Fibroblast of lung (primary cell): ENCODE data around the gene FGD4. TPM values are rescaled to one million over a fixed set of nuclear protein-coding genes. Genes with fewer than 3 reads are reported as not detected.

Experiments used
- DNase-seq, 2 donors: peaks; one replicate each; pipeline versions ENCODE4 v3.0.0 to v3.0.0-alpha.2; 2010; ENCODE audit warnings: low read depth in 2 of 2
- H2AFZ ChIP-seq: 2 replicates; pipeline ENCODE4 v1.5.1; 2012; ENCODE audit warnings: low read length, control low read depth, inconsistent platforms
- H3K27ac ChIP-seq: 2 replicates; pipeline ENCODE4 v1.5.1; 2011; ENCODE audit warnings: low read length, control low read depth; ENCODE audit not compliant: insufficient read depth
- H3K27me3 ChIP-seq: 2 replicates; pipeline ENCODE4 v1.5.1; 2011; ENCODE audit warnings: mild to moderate bottlenecking, low read length; ENCODE audit not compliant: control insufficient read depth, insufficient read depth
- H3K36me3 ChIP-seq: 2 replicates; pipeline ENCODE4 v1.5.1; 2011; ENCODE audit warnings: low read length; ENCODE audit not compliant: control insufficient read depth, insufficient read depth
- H3K4me1 ChIP-seq: 2 replicates; pipeline ENCODE4 v1.5.1; 2011; ENCODE audit warnings: low read length; ENCODE audit not compliant: control insufficient read depth, insufficient read depth; ENCODE audit errors: extremely low read depth
- H3K4me2 ChIP-seq: 2 replicates; pipeline ENCODE4 v1.5.1; 2011; ENCODE audit warnings: low read length, control low read depth; ENCODE audit not compliant: insufficient read depth; ENCODE audit errors: extremely low read depth
- H3K4me3 ChIP-seq, 4 experiments: fragments of 200-600 bp in 1 of 4; sonication (generic) in 1 of 4; replicated peaks in 1 of 4; 2 replicates each; pipeline ENCODE4 v1.5.1; 2011 to 2016; ENCODE audit warnings: low read length in 4 of 4, low read depth in 3 of 4, mild to moderate bottlenecking in 3 of 4, control low read depth in 2 of 4, inconsistent platforms in 1 of 4, mixed read lengths in 1 of 4; ENCODE audit not compliant: insufficient read depth in 1 of 4; ENCODE audit errors: control extremely low read depth in 1 of 4
- H3K79me2 ChIP-seq: 2 replicates; pipeline ENCODE4 v1.5.1; 2012; ENCODE audit warnings: mild to moderate bottlenecking, low read length, inconsistent platforms; ENCODE audit not compliant: control insufficient read depth, insufficient read depth
- H3K9ac ChIP-seq: 2 replicates; pipeline ENCODE4 v1.5.1; 2011; ENCODE audit warnings: mild to moderate bottlenecking, low read length, control low read depth; ENCODE audit not compliant: insufficient read depth
- H3K9me3 ChIP-seq: 2 replicates; pipeline ENCODE4 v1.5.1; 2012; ENCODE audit warnings: low read depth, low read length; ENCODE audit not compliant: control insufficient read depth, insufficient read depth
- H4K20me1 ChIP-seq: 2 replicates; pipeline ENCODE4 v1.5.1; 2011; ENCODE audit warnings: low read length; ENCODE audit not compliant: control insufficient read depth, insufficient read depth; ENCODE audit errors: extremely low read depth
- CTCF ChIP-seq, 2 donors: IDR thresholded peaks in 1 of 2; conservative IDR thresholded peaks in 1 of 2; 1 replicate in 1 of 2; 2 replicates in 1 of 2; pipeline ENCODE4 v1.5.1; 2011 to 2012; ENCODE audit warnings: low read length in 2 of 2, control low read depth in 1 of 2, inconsistent platforms in 1 of 2, low read depth in 1 of 2, mild to moderate bottlenecking in 1 of 2
- EZH2 ChIP-seq: IDR thresholded peaks from 2 replicates; pipeline ENCODE4 v1.5.1; 2012; ENCODE audit warnings: low read length, control low read depth, mild to moderate bottlenecking; ENCODE audit errors: missing control alignments
- polyA plus RNA-seq, 2 donors: library from polyadenylated mRNA; depleted of rRNA in 1 of 2; stranded (reverse) in 1 of 2; unstranded in 1 of 2; fragments of >200 nt; gene quantifications; 2 replicates each; pipeline ENCODE4 v1.2.1, GENCODE V29; 2011 to 2012; ENCODE audit warnings: missing spikeins in 1 of 2
- total RNA-seq: library from RNA; depleted of rRNA; stranded (reverse); fragments of >200 nt; gene quantifications from 2 replicates; pipeline ENCODE4 v1.2.1, GENCODE V29; 2014

Gene FGD4
- total and polyA plus RNA-seq, 2 donors (not counting 1 experiment from before 2014, with no cell fraction given): 7.6 to 12.2 TPM

GRCh38 chr12:32516230-32516629 lies 116.9 kb downstream of the FGD4 start:
- Histone ChIP-seq H3K9me3 (no peaks in the 10 kb centered on the region), H3K4me3 (no peak overlapping the region), H3K4me1 (no peaks in the 10 kb centered on the region), H3K4me2 (no peak overlapping the region), H3K79me2 (no peaks in the 10 kb centered on the region), H3K36me3 (no peaks in the 10 kb centered on the region), H4K20me1 (no peaks in the 10 kb centered on the region), H3K27me3 (no peaks in the 10 kb centered on the region), H3K27ac (no peak overlapping the region), H3K9ac (no peak overlapping the region), H2AFZ (no peak overlapping the region)
- no peak for TF ChIP-seq EZH2
- TF ChIP-seq CTCF (conservative IDR thresholded peaks at IDR 0.05 in 1 of 2, IDR thresholded peaks at IDR 0.05 in 1 of 2; ENCODE audit: low read depth in 1 of 2, low read length in 2 of 2): no peak
- no peak for DNase-seq

GRCh38 chr12:32517966-32518365 lies 118.6 kb downstream of the FGD4 start:
- no peaks in the 10 kb centered on the region for H3K4me1 ChIP-seq
- DNase-seq: no peak
- no peak overlapping the region for H3K27ac ChIP-seq
- no peaks in the 10 kb centered on the region for H3K36me3 ChIP-seq
- H3K9me3 ChIP-seq: no peaks in the 10 kb centered on the region
- no peak overlapping the region for H3K4me2 ChIP-seq
- H3K79me2 ChIP-seq: no peaks in the 10 kb centered on the region
- H2AFZ ChIP-seq: no peak overlapping the region
- no peaks in the 10 kb centered on the region for H4K20me1 ChIP-seq
- H3K9ac ChIP-seq: no peak overlapping the region
- TF ChIP-seq CTCF (conservative IDR thresholded peaks at IDR 0.05 in 1 of 2, IDR thresholded peaks at IDR 0.05 in 1 of 2; ENCODE audit: low read depth in 1 of 2, low read length in 2 of 2): no peak
- no peak for TF ChIP-seq EZH2
- H3K4me3 ChIP-seq: no peak overlapping the region
- H3K27me3 ChIP-seq: no peaks in the 10 kb centered on the region

- no peaks in the 10 kb centered on the region for H3K36me3 ChIP-seq
- H3K27ac ChIP-seq: no peak overlapping the region
- H2AFZ ChIP-seq: no peak overlapping the region
- no peaks in the 10 kb centered on the region for H3K79me2 ChIP-seq
- H3K9me3 ChIP-seq: no peaks in the 10 kb centered on the region
- H3K4me2 ChIP-seq: no peak overlapping the region
- H3K4me3 ChIP-seq: no peak overlapping the region
- no peaks in the 10 kb centered on the region for H4K20me1 ChIP-seq
- DNase-seq: no peak
- no peaks in the 10 kb centered on the region for H3K4me1 ChIP-seq
- TF ChIP-seq CTCF (conservative IDR thresholded peaks at IDR 0.05 in 1 of 2, IDR thresholded peaks at IDR 0.05 in 1 of 2; ENCODE audit: low read depth in 1 of 2, low read length in 2 of 2) (no peak), EZH2 (no peak)
- no peaks in the 10 kb centered on the region for H3K27me3 ChIP-seq
- no peak overlapping the region for H3K9ac ChIP-seq
Observed at GRCh38 chr12:32519047-32519446, 119.7 kb downstream of the FGD4 start.
